ENCODE results near the gene GLMN. TPM values are rescaled to one million over a fixed set of nuclear protein-coding genes. Genes with fewer than 3 reads are reported as not detected.
"Not testable (repeated sequence)": the region's sequence is repeated elsewhere in the genome, so short reads cannot be mapped to it uniquely, and the experiment has no call there.

GLMN gene
- total RNA-seq, 6 experiments from 2014 or later, result 1.6 to 3.6 (median 2.5) TPM

DNA sequence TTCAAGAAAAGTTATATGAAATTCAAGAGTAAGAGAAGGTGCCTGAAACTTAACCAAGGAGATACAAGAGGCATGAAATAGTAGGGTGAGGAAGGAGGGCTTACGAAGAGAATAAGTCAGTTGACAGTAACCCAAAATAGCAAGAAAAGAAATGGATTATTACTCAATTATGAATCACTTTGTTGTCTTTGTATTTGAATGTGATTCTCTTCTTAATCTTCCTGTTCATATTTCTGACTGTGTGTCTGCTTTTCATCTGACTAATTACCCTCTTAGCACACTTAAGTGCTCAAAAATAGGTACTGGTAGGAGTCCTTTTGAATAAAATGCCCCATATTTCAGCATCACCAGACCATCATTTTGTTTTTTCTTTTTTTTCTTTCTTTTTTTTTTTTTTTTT is 39.4 kb downstream of the GLMN start:
- Histone ChIP-seq H3K36me3 (peaks cover 0 to 1% (median 0%) of the 10 kb centered on the region in 4 donors), H3K27ac (no peak overlapping the region), H3K9me3 (no peaks in the 10 kb centered on the region), H3K4me3 (no peak overlapping the region), H3K27me3 (no peaks in the 10 kb centered on the region), H3K4me1 (no peaks in the 10 kb centered on the region)
- 88% methylated on average over 1 of the region's 1 CpG for WGBS (ENCODE audit: insufficient coverage, low coverage, low lambda C conversion rate, missing lambda C conversion rate)
- ATAC-seq (no peak), DNase-seq (no peak)
- TF ChIP-seq, protein P1, sequence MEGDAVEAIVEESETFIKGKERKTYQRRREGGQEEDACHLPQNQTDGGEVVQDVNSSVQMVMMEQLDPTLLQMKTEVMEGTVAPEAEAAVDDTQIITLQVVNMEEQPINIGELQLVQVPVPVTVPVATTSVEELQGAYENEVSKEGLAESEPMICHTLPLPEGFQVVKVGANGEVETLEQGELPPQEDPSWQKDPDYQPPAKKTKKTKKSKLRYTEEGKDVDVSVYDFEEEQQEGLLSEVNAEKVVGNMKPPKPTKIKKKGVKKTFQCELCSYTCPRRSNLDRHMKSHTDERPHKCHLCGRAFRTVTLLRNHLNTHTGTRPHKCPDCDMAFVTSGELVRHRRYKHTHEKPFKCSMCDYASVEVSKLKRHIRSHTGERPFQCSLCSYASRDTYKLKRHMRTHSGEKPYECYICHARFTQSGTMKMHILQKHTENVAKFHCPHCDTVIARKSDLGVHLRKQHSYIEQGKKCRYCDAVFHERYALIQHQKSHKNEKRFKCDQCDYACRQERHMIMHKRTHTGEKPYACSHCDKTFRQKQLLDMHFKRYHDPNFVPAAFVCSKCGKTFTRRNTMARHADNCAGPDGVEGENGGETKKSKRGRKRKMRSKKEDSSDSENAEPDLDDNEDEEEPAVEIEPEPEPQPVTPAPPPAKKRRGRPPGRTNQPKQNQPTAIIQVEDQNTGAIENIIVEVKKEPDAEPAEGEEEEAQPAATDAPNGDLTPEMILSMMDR (IDR thresholded peaks at IDR 0.05), result no peak
- TF ChIP-seq POLR2A (IDR thresholded peaks at IDR 0.05), result no peak
- intact Hi-C loops (cut with DNase I), result no loop called here

DNA sequence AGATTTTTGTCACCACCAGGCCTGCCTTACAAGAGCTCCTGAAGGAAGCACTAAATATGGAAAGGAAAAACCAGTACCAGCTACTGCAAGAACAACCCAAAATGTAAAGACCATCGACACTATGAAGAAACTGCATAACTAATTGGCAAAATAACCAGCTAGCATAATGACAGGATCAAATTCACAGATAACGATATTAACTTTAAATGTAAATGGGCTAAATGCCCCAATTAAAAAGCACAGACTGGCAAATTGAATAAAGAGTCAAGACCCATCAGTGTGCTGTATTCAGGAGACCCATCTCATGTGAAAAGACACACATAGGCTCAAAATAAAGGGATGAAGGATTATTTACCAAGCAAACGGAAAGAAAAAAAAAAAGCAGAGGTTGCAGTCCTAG is 44.1 kb downstream of the GLMN start:
- WGBS (ENCODE audit: insufficient coverage, low coverage, low lambda C conversion rate, missing lambda C conversion rate), result 60% methylated on average over 3 of the region's 3 CpGs
- H3K27ac ChIP-seq; H3K9me3 ChIP-seq; H3K4me3 ChIP-seq; intact Hi-C loops (cut with DNase I); H3K4me1 ChIP-seq; ATAC-seq; DNase-seq; H3K27me3 ChIP-seq; H3K36me3 ChIP-seq: not testable (repeated sequence)

DNA sequence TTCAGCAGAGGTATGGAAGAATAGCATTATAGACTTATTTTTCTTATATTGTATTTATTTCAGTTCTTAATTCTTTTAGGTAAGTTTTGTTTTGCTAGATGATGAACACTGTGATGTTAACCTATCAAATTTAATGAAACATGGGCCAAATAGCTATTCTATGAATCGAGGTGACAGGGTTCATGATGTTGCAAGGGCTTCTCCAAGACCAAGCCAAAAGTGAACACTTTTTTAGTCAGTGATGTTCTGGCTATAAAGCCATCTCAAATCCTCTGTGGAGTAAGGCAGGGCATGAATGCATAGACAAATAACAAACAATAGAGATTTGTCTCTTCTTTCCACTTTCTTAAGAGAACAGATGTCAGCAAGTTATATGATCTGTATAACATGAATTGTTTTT is 54.4 kb downstream of the GLMN start:
- Histone ChIP-seq H3K36me3 (no peaks in the 10 kb centered on the region), H3K27me3 (no peaks in the 10 kb centered on the region), H3K9me3 (no peaks in the 10 kb centered on the region), H3K4me3 (no peak overlapping the region), H3K27ac (no peak overlapping the region), H3K4me1 (no peaks in the 10 kb centered on the region)
- 45% methylated on average over 1 of the region's 1 CpG for WGBS (ENCODE audit: insufficient coverage, low coverage, low lambda C conversion rate, missing lambda C conversion rate)
- ATAC-seq (no peak), DNase-seq (no peak)
- TF ChIP-seq, protein P1 (IDR thresholded peaks at IDR 0.05), result no peak
- TF ChIP-seq POLR2A (IDR thresholded peaks at IDR 0.05), result no peak
- intact Hi-C loops (cut with DNase I), result no loop called here

DNA sequence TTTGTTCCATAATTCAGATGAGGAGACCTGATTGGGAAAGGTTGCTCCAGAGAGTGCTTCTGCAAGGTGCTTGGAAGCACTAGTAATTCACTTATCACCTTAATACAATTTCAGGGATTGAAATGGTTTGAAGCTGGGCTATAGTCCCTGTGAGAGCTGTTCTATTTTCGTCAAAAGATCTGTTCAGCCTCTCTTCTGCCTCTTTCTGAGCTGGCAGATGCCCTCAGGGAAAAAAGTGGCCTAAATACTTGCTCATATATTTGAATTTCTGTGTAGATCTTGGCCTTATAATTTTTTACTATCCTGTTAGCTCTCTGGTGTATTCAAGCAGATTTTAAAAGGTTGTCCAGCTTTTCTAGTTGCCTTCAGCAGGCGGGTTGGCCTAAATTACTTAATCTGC is 58.8 kb downstream of the GLMN start:
- no peaks in the 10 kb centered on the region for H3K4me1 ChIP-seq
- no peak for ATAC-seq
- H3K9me3 ChIP-seq, result no peaks in the 10 kb centered on the region
- no peaks in the 10 kb centered on the region for H3K36me3 ChIP-seq
- H3K4me3 ChIP-seq, result no peak overlapping the region
- intact Hi-C loops (cut with DNase I), result no loop called here
- H3K27ac ChIP-seq, result no peak overlapping the region
- no peaks in the 10 kb centered on the region for H3K27me3 ChIP-seq
- no peak for DNase-seq
- 83% methylated on average over 2 of the region's 2 CpGs for WGBS (ENCODE audit: insufficient coverage, low coverage, low lambda C conversion rate, missing lambda C conversion rate)
- TF ChIP-seq, protein P1 (IDR thresholded peaks at IDR 0.05), result no peak
- no peak for TF ChIP-seq POLR2A (IDR thresholded peaks at IDR 0.05)

DNA sequence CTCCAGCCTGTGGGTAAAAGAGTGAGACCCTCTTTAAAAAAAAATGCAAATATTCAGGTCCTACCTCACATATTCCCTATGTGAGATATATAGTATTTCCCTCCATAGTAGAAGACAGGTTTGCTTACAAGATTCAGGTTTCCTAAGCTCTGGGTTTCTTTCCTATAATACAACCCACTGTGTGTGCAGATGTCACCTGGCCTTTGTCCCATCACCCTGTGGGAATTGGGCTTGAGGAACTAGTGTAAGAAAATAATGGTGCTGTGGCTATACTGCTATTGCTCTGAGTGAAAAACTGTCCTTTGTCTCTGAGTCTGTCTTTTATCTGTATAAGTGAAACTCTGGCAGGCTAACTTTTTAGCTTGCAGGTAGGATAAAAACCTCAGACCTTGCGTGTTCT is 68.1 kb downstream of the GLMN start:
- 85% methylated on average over 1 of the region's 1 CpG for WGBS (ENCODE audit: insufficient coverage, low coverage, low lambda C conversion rate, missing lambda C conversion rate)
- intact Hi-C loops (cut with DNase I), result no loop called here

More for the DNA sequence above, 68.1 kb downstream of the GLMN start:
- TF ChIP-seq POLR2A (IDR thresholded peaks at IDR 0.05), result no peak
- TF ChIP-seq, protein P1 (IDR thresholded peaks at IDR 0.05), result no peak
- Histone ChIP-seq H3K4me1 (no peaks in the 10 kb centered on the region), H3K9me3 (no peaks in the 10 kb centered on the region), H3K27ac (no peak overlapping the region), H3K36me3 (no peaks in the 10 kb centered on the region), H3K4me3 (no peak overlapping the region), H3K27me3 (no peaks in the 10 kb centered on the region)
- no peak for DNase-seq
- ATAC-seq, result no peak

Data from right lobe of liver (tissue), 6 donors.